T-cell (primary cell): ENCODE data around the gene CCNL2. TPM values are rescaled to one million over a fixed set of nuclear protein-coding genes. Genes with fewer than 3 reads are reported as not detected.

Source experiments
- ATAC-seq, 4 experiments: fragments of 200-7000 bp in 3 of 4; fragments of 150-1000 bp in 1 of 4; cut with Tn5 transposase; replicated peaks in 1 of 4; 1 replicate in 3 of 4; 2 replicates in 1 of 4; pipeline ENCODE4 v1.10.0; 2021; ENCODE audit warnings: moderate library complexity in 3 of 4, mild to moderate bottlenecking in 2 of 4, moderate number of reproducible peaks in 1 of 4
- CTCF ChIA-PET, 2 donors: fragments of 300-600 bp; sonication (Branson Sonifier 250); formaldehyde crosslinking; loops; one replicate each; lab custom pipeline; 2022; ENCODE audit warnings: antibody characterized with exemption in 2 of 2; lab: Charles Lee
- POLR2A ChIA-PET, 2 donors: fragments of 300-600 bp; sonication (Branson Sonifier 250); formaldehyde crosslinking; loops; one replicate each; lab custom pipeline; 2022; ENCODE audit warnings: antibody characterized with exemption in 2 of 2; lab: Charles Lee
- DNase-seq, 35 experiments: peaks; one replicate each; pipeline versions ENCODE4 v3.0.0 to v3.0.0-alpha.2; 2013 to 2023
- H3K27ac ChIP-seq: one replicate; pipeline ENCODE4 v1.5.1; 2013; ENCODE audit warnings: low read length
- H3K27me3 ChIP-seq, 2 experiments: replicated peaks in 1 of 2; 1 replicate in 1 of 2; 2 replicates in 1 of 2; pipeline versions ENCODE4 v1.6.1 to v1.7.0; 2013; ENCODE audit warnings: low read length in 1 of 2, mixed read lengths in 1 of 2; ENCODE audit not compliant: control insufficient read depth in 2 of 2, insufficient read depth in 2 of 2; ENCODE audit errors: extremely low read depth in 1 of 2
- H3K36me3 ChIP-seq, 2 donors: 1 replicate in 1 of 2; 2 replicates in 1 of 2; pipeline versions ENCODE4 v1.6.1 to v1.7.0; 2013; ENCODE audit warnings: low read length in 1 of 2; ENCODE audit not compliant: control insufficient read depth in 2 of 2, insufficient read depth in 1 of 2; ENCODE audit errors: extremely low read depth in 1 of 2
- H3K4me1 ChIP-seq, 2 experiments: 1 replicate in 1 of 2; 2 replicates in 1 of 2; pipeline versions ENCODE4 v1.6.1 to v1.7.0; 2013; ENCODE audit warnings: low read length in 2 of 2, mixed read lengths in 1 of 2; ENCODE audit not compliant: insufficient read depth in 2 of 2, control insufficient read depth in 1 of 2; ENCODE audit errors: extremely low read depth in 1 of 2
- H3K4me3 ChIP-seq, 2 donors: 1 replicate in 1 of 2; 2 replicates in 1 of 2; pipeline versions ENCODE4 v1.5.1 to v1.7.0; 2013; ENCODE audit warnings: mild to moderate bottlenecking in 2 of 2, low read length in 1 of 2, moderate library complexity in 1 of 2; ENCODE audit not compliant: control insufficient read depth in 1 of 2; ENCODE audit errors: extremely low read depth in 1 of 2
- H3K9me3 ChIP-seq: 2 replicates; pipeline ENCODE4 v1.7.0; 2013
- H3K27ac Mint-ChIP-seq, 2 donors: one replicate each; pipeline ENCODE4 v1.8.0; 2020 to 2021; ENCODE audit warnings: mild to moderate bottlenecking in 2 of 2, mixed read lengths in 2 of 2
- H3K27me3 Mint-ChIP-seq, 2 donors: one replicate each; pipeline ENCODE4 v1.8.0; 2021 to 2022; ENCODE audit warnings: mixed read lengths in 2 of 2
- H3K36me3 Mint-ChIP-seq: one replicate; pipeline ENCODE4 v1.8.0; 2021; ENCODE audit warnings: mixed read lengths
- H3K4me1 Mint-ChIP-seq, 3 donors: one replicate each; pipeline ENCODE4 v1.8.0; 2020 to 2022; ENCODE audit warnings: mixed read lengths in 3 of 3, mild to moderate bottlenecking in 1 of 3
- H3K4me3 Mint-ChIP-seq, 3 donors: one replicate each; pipeline ENCODE4 v1.8.0; 2020 to 2022; ENCODE audit warnings: mild to moderate bottlenecking in 3 of 3, mixed read lengths in 3 of 3, moderate library complexity in 3 of 3
- H3K9me3 Mint-ChIP-seq, 3 donors: one replicate each; pipeline ENCODE4 v1.8.0; 2020 to 2022; ENCODE audit warnings: mixed read lengths in 3 of 3
- WGBS: methylation state at CpG from one replicate; pipeline ENCODE4 v1.1.5; 2013; ENCODE audit warnings: missing lambda C conversion rate; ENCODE audit not compliant: insufficient coverage; 5-methylcytosine and 5-hydroxymethylcytosine counted together
- total RNA-seq, 35 experiments: library from RNA in 6 of 35; stranded (reverse) in 6 of 35; fragments of 120-200 nt in 1 of 35; gene quantifications; one replicate each; pipeline versions ENCODE4 v1.2.1 to v1.2.4 and lab custom pipeline; 2013 to 2026

Gene CCNL2
- total RNA-seq, 5 donors from 2014 or later (not counting 1 experiment from before 2014, with no cell fraction given), result 250 to 418 (median 376) TPM

GRCh38 chr1:1357871-1358432 lies 41.2 kb downstream of the CCNL2 start:
- Mint-ChIP-seq H3K4me1 (peaks cover 8 to 26% (median 16%) of the 10 kb centered on the region in 3 donors), H3K36me3 (no peaks in the 10 kb centered on the region), H3K9me3 (no peaks in the 10 kb centered on the region), H3K4me3 (peak overlapping the region in 1 of 3 donors; percentile 73), H3K27ac (peak overlapping the region in 1 of 2 donors; percentile 4), H3K27me3 (peaks cover 0 to 25% of the 10 kb centered on the region in 2 donors)
- POLR2A ChIA-PET, result no interaction called here
- H3K27ac ChIP-seq, result no peak overlapping the region
- H3K27me3 ChIP-seq, result peaks cover 0 to 73% of the 10 kb centered on the region in 2 experiments
- ATAC-seq, result no peak
- no peak overlapping the region for H3K4me3 ChIP-seq
- CTCF ChIA-PET, result no interaction called here
- 39% methylated on average over 14 of the region's 18 CpGs for WGBS
- H3K36me3 ChIP-seq, result no peaks in the 10 kb centered on the region
- H3K9me3 ChIP-seq, result no peaks in the 10 kb centered on the region
- no peak for DNase-seq
- peaks cover 11 to 51% of the 10 kb centered on the region in 2 experiments for H3K4me1 ChIP-seq

- Mint-ChIP-seq H3K9me3 (no peaks in the 10 kb centered on the region), H3K36me3 (no peaks in the 10 kb centered on the region), H3K4me3 (peak overlapping the region in 1 of 3 donors; percentile 16), H3K4me1 (peaks cover 18 to 36% (median 22%) of the 10 kb centered on the region in 3 donors), H3K27me3 (peaks cover 7 to 35% of the 10 kb centered on the region in 2 donors), H3K27ac (no peak overlapping the region)
- peaks cover 11 to 59% of the 10 kb centered on the region in 2 experiments for H3K4me1 ChIP-seq
- DNase-seq, result no peak
- no peak overlapping the region for H3K27ac ChIP-seq
- no peak for ATAC-seq
- no peak overlapping the region for H3K4me3 ChIP-seq
- ChIA-PET CTCF (no interaction called here), POLR2A (no interaction called here)
- 74% methylated on average over 26 of the region's 26 CpGs for WGBS
- H3K36me3 ChIP-seq, result no peaks in the 10 kb centered on the region
- peaks cover 0 to 83% of the 10 kb centered on the region in 2 experiments for H3K27me3 ChIP-seq
- H3K9me3 ChIP-seq, result no peaks in the 10 kb centered on the region
Observed at GRCh38 chr1:1356796-1357401, 42.2 kb downstream of the CCNL2 start.

- no peak for ATAC-seq
- Mint-ChIP-seq H3K27me3 (peaks cover 7 to 35% of the 10 kb centered on the region in 2 donors), H3K36me3 (no peaks in the 10 kb centered on the region), H3K4me3 (no peak overlapping the region), H3K9me3 (no peaks in the 10 kb centered on the region), H3K4me1 (peaks cover 18 to 36% (median 22%) of the 10 kb centered on the region in 3 donors), H3K27ac (no peak overlapping the region)
- Histone ChIP-seq H3K9me3 (no peaks in the 10 kb centered on the region), H3K4me3 (no peak overlapping the region), H3K4me1 (peaks cover 11 to 65% of the 10 kb centered on the region in 2 experiments), H3K36me3 (no peaks in the 10 kb centered on the region), H3K27ac (no peak overlapping the region), H3K27me3 (peaks cover 0 to 86% of the 10 kb centered on the region in 2 experiments)
- CTCF ChIA-PET, result no interaction called here
- POLR2A ChIA-PET, result no interaction called here
- DNase-seq, result no peak
- WGBS, result 59% methylated on average over 6 of the region's 8 CpGs
Observed at GRCh38 chr1:1356166-1356795, 42.9 kb downstream of the CCNL2 start.

- H3K27ac ChIP-seq, result no peak overlapping the region
- ATAC-seq, result peak in 2 of 4 experiments; percentile 5 to 14
- no peaks in the 10 kb centered on the region for H3K36me3 ChIP-seq
- no peaks in the 10 kb centered on the region for H3K9me3 Mint-ChIP-seq
- no peaks in the 10 kb centered on the region for H3K36me3 Mint-ChIP-seq
- peaks cover 7 to 31% of the 10 kb centered on the region in 2 donors for H3K27me3 Mint-ChIP-seq
- peaks cover 0 to 79% of the 10 kb centered on the region in 2 experiments for H3K27me3 ChIP-seq
- H3K4me1 ChIP-seq, result peaks cover 11 to 63% of the 10 kb centered on the region in 2 experiments
- H3K27ac Mint-ChIP-seq, result no peak overlapping the region
- no peak for DNase-seq
- WGBS, result 4% methylated on average over 40 of the region's 52 CpGs
- no peak overlapping the region for H3K4me3 Mint-ChIP-seq
- H3K4me1 Mint-ChIP-seq, result peaks cover 18 to 33% (median 22%) of the 10 kb centered on the region in 3 donors
- no peaks in the 10 kb centered on the region for H3K9me3 ChIP-seq
- ChIA-PET POLR2A (interaction anchor here in 1 of 2 donors (0.6 kb wide), 1 partner anchor 32 kb away, joined by 5 read pairs; no protein-coding TSS in a partner anchor), CTCF (no interaction called here)
- no peak overlapping the region for H3K4me3 ChIP-seq
Observed at GRCh38 chr1:1355416-1355815, 43.7 kb downstream of the CCNL2 start.

GRCh38 chr1:1354271-1355247 lies 44.6 kb downstream of the CCNL2 start:
- Mint-ChIP-seq H3K27me3 (peaks cover 7 to 31% of the 10 kb centered on the region in 2 donors), H3K27ac (no peak overlapping the region), H3K4me3 (peak overlapping the region; percentile 31 to 51 (median 34)), H3K4me1 (peaks cover 17 to 30% (median 20%) of the 10 kb centered on the region in 3 donors), H3K9me3 (no peaks in the 10 kb centered on the region), H3K36me3 (no peaks in the 10 kb centered on the region)
- Histone ChIP-seq H3K36me3 (no peaks in the 10 kb centered on the region), H3K4me3 (peak overlapping the region in 1 of 2 donors; percentile 21), H3K27ac (no peak overlapping the region), H3K4me1 (peaks cover 11 to 56% of the 10 kb centered on the region in 2 experiments), H3K9me3 (no peaks in the 10 kb centered on the region), H3K27me3 (peaks cover 0 to 71% of the 10 kb centered on the region in 2 experiments)
- WGBS, result 14% methylated on average over 85 of the region's 116 CpGs
- ChIA-PET POLR2A (no interaction called here), CTCF (no interaction called here)
- DNase-seq (peak in 3 of 35 experiments; percentile 35 to 55 (median 44)), ATAC-seq (peak; percentile 19 to 38 (median 30))
